Activated CD4-positive, alpha-beta T cell treated with anti-CD3 and anti-CD28 coated beads for 24 hours (primary cell): ENCODE measurements around the gene INKA2.
"Not testable (repeated sequence)": the region's sequence is repeated elsewhere in the genome, so short reads cannot be mapped to it uniquely, and the experiment has no call there.

ENCODE experiments used
- DNase-seq, 2 donors: peaks; one replicate each; pipeline ENCODE4 v3.0.0-alpha.2; 2020; ENCODE audit warnings: low read depth in 2 of 2

Gene INKA2

DNA sequence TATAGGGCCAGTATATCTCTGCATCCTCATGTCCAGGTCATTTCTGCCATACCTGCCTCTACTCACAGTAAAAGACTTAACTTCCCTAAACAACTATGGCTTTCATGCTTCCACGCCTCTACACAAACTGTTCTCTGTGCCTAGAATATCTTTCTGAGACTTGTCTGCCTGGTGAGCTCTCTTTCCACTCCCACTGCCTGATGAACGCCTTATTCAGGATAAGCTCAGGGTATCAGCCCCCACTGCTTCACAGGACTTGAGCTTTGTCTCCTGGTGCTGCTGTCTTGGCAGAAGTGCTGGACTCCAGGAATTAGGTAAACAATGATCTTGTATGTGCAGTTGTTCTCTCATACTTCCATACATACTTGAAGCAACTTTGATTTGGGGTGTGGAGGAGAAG, 11.7 kb upstream of the INKA2 start:
- no peak for DNase-seq

DNA sequence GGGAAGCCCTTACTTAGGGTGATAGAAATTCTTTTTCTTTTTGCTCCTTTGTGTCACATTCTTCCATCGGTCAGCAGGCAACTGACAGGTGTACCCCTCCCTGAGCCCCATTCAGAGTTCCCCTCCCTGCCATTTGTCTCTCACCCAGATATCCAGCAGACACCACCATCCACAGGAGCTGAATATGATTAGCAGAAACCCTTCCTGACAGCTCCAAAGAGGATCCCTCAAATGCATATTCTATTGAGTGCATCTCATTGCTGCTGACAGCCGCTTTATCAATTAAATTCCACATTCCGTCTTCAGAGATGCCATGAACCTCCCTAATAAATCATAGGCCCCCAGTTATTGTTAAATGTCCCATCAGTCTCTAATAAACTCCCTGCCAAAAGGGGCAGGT, 10.4 kb upstream of the INKA2 start:
- DNase-seq: no peak

GRCh38 chr1:111747947-111748346, 8.8 kb upstream of the INKA2 start:
- DNase-seq: no peak

- DNase-seq: peak; percentile 47 to 73
Measured at GRCh38 chr1:111747282-111747734, 8.1 kb upstream of the INKA2 start.

- DNase-seq: no peak
Measured at GRCh38 chr1:111746614-111746999, 7.4 kb upstream of the INKA2 start.

- no peak for DNase-seq
Measured at GRCh38 chr1:111745675-111746613, 6.7 kb upstream of the INKA2 start.

GRCh38 chr1:111743679-111744101, 4.5 kb upstream of the INKA2 start:
- DNase-seq: no peak

GRCh38 chr1:111742938-111743549, 3.8 kb upstream of the INKA2 start:
- no peak for DNase-seq

- DNase-seq: not testable (repeated sequence)
Measured at GRCh38 chr1:111742292-111742691, 3.1 kb upstream of the INKA2 start.

GRCh38 chr1:111739925-111740765, 950 bp upstream of the INKA2 start:
- DNase-seq: no peak

DNA sequence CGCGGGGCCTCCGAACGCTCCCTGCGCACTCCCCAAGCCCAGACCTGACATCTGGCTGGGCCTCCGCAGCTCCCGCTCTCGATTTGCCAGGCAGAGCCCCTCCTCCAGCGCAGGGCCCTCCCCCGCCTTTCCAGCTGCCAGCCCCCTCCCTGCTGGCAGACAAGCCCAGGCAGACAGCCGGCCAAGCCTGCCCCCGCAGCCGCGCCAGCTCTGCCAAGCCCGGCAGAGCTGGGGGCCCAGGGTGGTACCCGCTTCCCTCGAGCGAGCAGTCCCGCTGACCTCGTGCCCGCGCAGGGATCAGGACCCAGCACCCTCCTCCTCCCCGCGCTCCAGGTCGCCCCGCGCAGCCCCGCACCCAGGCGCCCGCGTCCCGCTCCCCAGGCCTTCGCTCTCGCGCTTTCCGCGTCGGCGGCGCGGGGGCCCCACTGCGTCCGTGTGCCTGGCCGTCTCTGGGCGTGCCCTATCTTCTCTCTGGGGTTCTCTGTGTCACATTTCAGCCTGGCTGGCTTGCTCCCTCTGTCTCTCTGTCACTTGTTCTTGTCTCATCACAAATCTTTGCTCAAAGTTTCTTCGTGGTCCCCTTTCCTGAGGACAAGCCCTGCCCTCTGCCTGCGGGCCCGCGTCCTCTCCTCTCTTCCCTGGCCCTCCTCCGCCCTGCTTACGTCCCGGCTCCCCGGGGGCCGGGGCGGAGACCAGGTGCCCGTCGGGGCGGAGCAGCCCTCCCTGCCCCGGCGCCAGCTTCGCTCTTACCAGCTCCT, 580 bp downstream of the INKA2 start:
- DNase-seq: peak in 1 of 2 donors; percentile 26

DNA sequence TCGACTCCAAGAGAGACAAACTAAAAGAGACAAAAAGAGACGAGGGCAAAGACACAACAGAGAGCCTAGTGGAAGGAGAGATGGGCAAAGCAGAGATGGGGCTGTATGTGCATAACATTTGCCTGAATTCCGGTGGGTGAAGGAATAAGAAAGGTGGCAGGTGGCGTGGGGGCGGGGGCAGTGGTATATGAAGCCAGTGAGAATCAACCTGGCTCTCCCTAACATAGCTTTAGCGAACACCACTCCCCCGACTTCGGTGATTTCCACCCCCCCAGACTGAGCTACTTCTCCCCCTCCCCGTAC, 1.1 kb downstream of the INKA2 start:
- DNase-seq: no peak

DNA sequence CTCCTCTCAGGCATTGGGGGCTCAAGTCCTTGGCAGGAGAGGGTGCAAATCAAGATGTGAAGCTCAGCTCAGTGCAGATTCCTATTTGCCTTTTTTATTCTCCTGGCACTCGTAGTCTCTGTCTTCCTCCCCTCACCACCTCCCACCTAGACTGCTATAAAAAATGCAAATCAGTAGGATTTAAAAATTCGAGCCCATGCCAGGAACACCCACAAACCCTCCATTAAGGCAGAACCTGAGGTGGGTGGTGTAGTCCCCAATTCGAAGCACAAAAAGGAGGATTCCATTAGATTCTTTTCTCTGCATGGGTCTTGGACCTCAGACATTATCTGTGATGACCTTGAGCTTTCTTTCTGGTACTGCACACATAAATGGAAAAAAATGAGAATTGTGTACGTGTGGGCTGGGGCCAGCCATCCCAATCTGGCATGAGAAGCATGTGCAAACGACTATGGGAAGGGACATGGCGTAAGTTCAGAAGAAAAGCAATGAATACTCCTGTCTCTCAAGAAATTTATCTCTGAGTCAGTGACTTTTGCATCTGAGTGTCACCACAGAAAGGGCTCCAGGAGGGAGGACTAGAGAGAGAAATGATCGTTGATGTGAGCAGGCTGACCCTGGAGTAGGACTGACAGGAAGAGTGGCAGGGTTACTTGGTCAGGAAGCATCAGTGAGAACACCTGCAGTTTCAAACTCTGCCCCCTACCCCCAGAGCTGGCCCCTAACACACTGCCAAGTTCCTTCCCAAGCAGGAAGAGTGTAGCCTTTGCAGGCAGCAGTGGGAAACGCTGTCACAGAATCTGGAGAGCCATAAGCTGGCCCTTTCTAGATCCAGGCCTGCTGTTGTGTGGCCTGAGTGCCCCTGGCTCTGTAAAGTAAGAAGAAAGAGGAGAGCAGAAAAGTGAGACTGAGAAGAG, 1.7 kb downstream of the INKA2 start:
- no peak for DNase-seq

- no peak for DNase-seq
Measured at GRCh38 chr1:111736548-111737215, 2.5 kb downstream of the INKA2 start.

GRCh38 chr1:111735858-111736544, 3.2 kb downstream of the INKA2 start:
- DNase-seq: no peak

GRCh38 chr1:111735321-111735720, 3.9 kb downstream of the INKA2 start:
- DNase-seq: no peak

DNA sequence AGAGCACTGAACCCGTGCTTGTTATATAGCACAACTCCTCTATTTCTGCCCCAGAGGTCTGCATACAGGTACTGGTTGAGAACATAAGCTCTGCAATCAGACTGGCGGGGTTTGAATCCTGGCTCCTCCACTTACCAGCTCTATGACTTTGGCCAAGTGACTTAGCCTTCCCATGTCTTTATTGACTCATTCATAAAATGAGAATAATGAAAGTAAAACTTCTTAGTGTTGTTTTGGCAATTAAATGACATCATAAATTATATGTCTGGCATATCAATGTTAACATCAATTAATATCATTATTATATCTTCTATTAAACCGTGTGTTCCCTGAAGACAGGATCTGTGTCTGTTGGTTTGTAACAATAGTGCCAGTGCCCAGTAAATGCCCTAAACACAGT, 4.3 kb downstream of the INKA2 start:
- DNase-seq: no peak

- DNase-seq: no peak
Measured at GRCh38 chr1:111734426-111734825, 4.8 kb downstream of the INKA2 start.

- no peak for DNase-seq
Measured at GRCh38 chr1:111733992-111734341, 5.2 kb downstream of the INKA2 start.
